Measurements from ENCODE around the gene SHMT1. TPM values are rescaled to one million over a fixed set of nuclear protein-coding genes. Genes with fewer than 3 reads are reported as not detected.

The SHMT1 gene
- total RNA-seq, 4 donors from 2014 or later: 37.8 to 56.0 (median 49.2) TPM

DNA sequence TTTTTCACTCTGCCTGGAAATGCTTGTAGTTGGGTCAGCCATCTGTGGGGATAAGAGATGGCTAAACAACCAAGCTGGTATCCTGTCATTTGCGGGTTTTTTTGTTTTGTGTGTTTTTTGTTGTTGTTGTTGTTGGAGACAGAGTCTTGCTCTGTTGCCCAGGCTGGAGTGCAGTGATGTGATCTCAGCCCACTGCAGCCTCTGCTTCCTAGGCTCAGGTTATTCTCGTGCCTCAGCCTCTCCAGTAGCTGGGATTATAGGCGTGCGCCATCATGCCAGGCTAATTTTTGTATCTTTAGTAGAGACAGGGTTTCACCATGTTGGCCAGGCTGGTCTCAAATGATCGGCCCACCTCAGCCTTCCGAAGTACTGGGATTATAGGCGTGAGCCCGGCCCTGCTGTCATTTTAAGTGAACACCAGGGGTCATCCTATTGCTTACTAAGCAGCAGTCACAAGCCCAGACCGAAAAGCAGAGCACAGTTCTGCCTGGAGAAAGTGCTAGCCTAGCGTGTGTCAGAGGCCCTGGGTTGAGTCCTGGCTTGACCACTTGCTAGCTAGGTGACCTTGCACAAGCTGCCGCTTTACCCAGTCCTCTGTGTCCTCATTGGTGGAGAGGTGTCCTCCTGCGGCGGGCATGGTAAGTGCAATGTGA lies 43.6 kb downstream of the SHMT1 start:
- TF ChIP-seq CTCF (IDR thresholded peaks at IDR 0.05) (peak in 1 of 2 donors; percentile 29), EP300 (IDR thresholded peaks at IDR 0.05) (no peak)
- no peak for DNase-seq (ENCODE audit: low spot score in 2 of 2)
- Histone ChIP-seq H3K27me3 (no peaks in the 10 kb centered on the region), H3K4me1 (peaks cover 57% of the 10 kb centered on the region), H3K4me3 (no peak overlapping the region), H3K9me3 (no peaks in the 10 kb centered on the region), H3K36me3 (peaks cover 46% of the 10 kb centered on the region), H3K27ac (no peak overlapping the region)
- 58% methylated on average over 13 of the region's 13 CpGs for WGBS

DNA sequence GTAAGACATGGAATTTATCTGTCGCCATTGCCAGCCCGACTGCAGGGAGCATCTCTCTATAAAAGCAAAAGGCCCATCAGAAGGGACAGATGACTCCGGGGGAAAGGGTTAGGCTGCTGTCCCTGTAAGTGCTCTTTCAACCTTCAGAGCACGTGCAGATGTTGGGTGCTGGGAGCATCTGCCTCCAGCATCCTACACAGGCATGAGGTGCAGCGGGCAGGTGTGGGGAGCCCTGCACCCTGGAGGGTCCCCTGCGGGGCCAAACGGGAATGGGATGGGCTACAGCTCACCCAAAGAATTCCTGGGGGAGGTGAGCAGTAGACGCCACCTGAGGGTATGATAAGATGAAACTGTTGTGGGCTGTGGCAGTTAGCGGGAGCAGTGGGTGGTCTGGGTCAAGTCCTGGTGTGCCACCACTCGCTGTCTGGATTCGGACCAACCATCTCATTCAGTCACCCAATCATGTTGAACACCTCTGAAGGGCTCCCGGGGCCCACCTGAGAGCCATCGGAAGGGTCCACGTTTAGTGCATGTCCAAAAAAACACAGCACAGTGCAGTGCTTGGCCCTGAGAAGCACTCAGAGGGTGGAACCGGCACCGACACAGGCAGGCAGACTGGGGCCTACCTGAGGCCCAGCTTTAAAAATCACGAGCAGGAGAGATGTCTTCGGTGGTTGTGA lies 44.4 kb downstream of the SHMT1 start:
- DNase-seq (ENCODE audit: low spot score in 2 of 2): no peak
- Histone ChIP-seq H3K36me3 (peaks cover 37% of the 10 kb centered on the region), H3K27ac (no peak overlapping the region), H3K9me3 (no peaks in the 10 kb centered on the region), H3K4me1 (peaks cover 63% of the 10 kb centered on the region), H3K27me3 (no peaks in the 10 kb centered on the region), H3K4me3 (peak overlapping the region; percentile 0)
- 81% methylated on average over 8 of the region's 18 CpGs for WGBS
- TF ChIP-seq POLR2A (IDR thresholded peaks at IDR 0.05) (no peak), EP300 (IDR thresholded peaks at IDR 0.05) (no peak), POLR2AphosphoS5 (IDR thresholded peaks at IDR 0.05) (no peak), CTCF (IDR thresholded peaks at IDR 0.05) (no peak)

DNA sequence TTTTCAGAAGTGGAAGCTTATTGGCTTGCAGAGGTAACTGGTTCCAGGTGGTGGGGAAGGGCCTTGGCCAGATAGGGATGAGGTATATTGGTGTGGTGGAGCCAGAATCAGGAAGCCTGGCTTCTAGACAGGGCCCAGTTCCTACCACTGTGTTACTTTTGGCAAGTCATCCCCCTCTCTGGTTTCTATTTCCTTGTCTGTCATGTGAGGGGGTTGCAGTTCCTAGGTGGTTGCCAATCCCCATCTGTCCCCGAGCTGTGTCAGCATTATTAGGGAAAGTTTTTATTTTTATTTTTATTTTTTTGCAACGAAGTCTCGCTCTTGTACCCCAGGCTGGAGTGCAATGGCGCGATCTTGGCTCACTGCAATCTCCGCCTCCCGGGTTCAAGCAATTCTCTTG lies 45.2 kb downstream of the SHMT1 start:
- WGBS: 88% methylated on average over 7 of the region's 7 CpGs
- TF ChIP-seq POLR2AphosphoS5 (IDR thresholded peaks at IDR 0.05): no peak
- no peak for TF ChIP-seq POLR2A (IDR thresholded peaks at IDR 0.05)
- TF ChIP-seq EP300 (IDR thresholded peaks at IDR 0.05): no peak
- TF ChIP-seq CTCF (IDR thresholded peaks at IDR 0.05): no peak
- Histone ChIP-seq H3K9me3 (no peaks in the 10 kb centered on the region), H3K27ac (no peak overlapping the region), H3K4me1 (peaks cover 71% of the 10 kb centered on the region), H3K27me3 (no peaks in the 10 kb centered on the region), H3K36me3 (peaks cover 29% of the 10 kb centered on the region), H3K4me3 (peak overlapping the region; percentile 0)
- DNase-seq (ENCODE audit: low spot score in 2 of 2): no peak

DNA sequence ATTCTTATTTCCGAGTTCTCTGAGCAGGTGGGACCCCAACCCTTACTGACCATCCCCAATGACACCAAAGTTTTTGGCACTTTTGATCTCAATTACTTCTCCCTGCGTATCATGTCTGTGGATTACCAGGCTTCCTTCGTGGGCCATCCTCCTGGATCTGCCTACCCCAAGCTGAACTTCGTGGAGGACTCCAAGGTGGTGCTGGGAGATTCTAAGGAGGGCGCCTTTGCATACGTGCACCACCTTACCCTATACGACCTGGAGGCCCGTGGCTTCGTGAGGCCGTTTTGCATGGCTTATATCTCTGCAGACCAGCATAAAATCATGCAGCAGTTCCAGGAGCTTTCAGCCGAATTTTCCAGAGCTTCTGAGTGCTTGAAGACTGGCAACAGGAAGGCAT lies 47.4 kb downstream of the SHMT1 start:
- H3K4me1 ChIP-seq: peaks cover 81% of the 10 kb centered on the region
- no peaks in the 10 kb centered on the region for H3K27me3 ChIP-seq
- peaks cover 28% of the 10 kb centered on the region for H3K36me3 ChIP-seq
- DNase-seq (ENCODE audit: low spot score in 2 of 2): no peak
- no peaks in the 10 kb centered on the region for H3K9me3 ChIP-seq
- TF ChIP-seq CTCF (IDR thresholded peaks at IDR 0.05): no peak
- no peak for TF ChIP-seq POLR2A (IDR thresholded peaks at IDR 0.05)
- no peak for TF ChIP-seq EP300 (IDR thresholded peaks at IDR 0.05)
- no peak for TF ChIP-seq POLR2AphosphoS5 (IDR thresholded peaks at IDR 0.05)
- H3K27ac ChIP-seq: peak overlapping the region; percentile 96
- WGBS: 66% methylated on average over 11 of the region's 11 CpGs
- peak overlapping the region; percentile 84 for H3K4me3 ChIP-seq

GRCh38 chr17:18315562-18315922 lies 47.8 kb downstream of the SHMT1 start:
- TF ChIP-seq CTCF (IDR thresholded peaks at IDR 0.05) (no peak), EP300 (IDR thresholded peaks at IDR 0.05) (no peak), POLR2AphosphoS5 (IDR thresholded peaks at IDR 0.05) (no peak), POLR2A (IDR thresholded peaks at IDR 0.05) (no peak)

More at GRCh38 chr17:18315562-18315922, 47.8 kb downstream of the SHMT1 start:
- peaks cover 77% of the 10 kb centered on the region for H3K4me1 ChIP-seq
- no peaks in the 10 kb centered on the region for H3K27me3 ChIP-seq
- peak overlapping the region; percentile 96 for H3K27ac ChIP-seq
- DNase-seq (ENCODE audit: low spot score in 2 of 2): no peak
- H3K4me3 ChIP-seq: peak overlapping the region; percentile 84
- WGBS: 13% methylated on average over 18 of the region's 18 CpGs
- H3K9me3 ChIP-seq: no peaks in the 10 kb centered on the region
- H3K36me3 ChIP-seq: peaks cover 25% of the 10 kb centered on the region

Measured in suprapubic skin (tissue), 4 donors.